GM18517 (cell line): ENCODE measurements around the gene KCNS1.
"Not testable (repeated sequence)": the region's sequence is repeated elsewhere in the genome, so short reads cannot be mapped to it uniquely, and the experiment has no call there.

ENCODE experiments used
- ATAC-seq: cut with Tn5 transposase; IDR thresholded peaks from one replicate; pipeline ENCODE4 v1.9.1; 2021; ENCODE audit warnings: mild to moderate bottlenecking, moderate library complexity; ENCODE audit not compliant: unreplicated experiment

The KCNS1 gene

GRCh38 chr20:45083127-45083526, 17.8 kb downstream of the KCNS1 start:
- no peak for ATAC-seq

GRCh38 chr20:45082468-45082867, 18.5 kb downstream of the KCNS1 start:
- ATAC-seq, result no peak

GRCh38 chr20:45080867-45081624, 19.9 kb downstream of the KCNS1 start:
- ATAC-seq, result no peak

GRCh38 chr20:45077559-45077958, 23.4 kb downstream of the KCNS1 start:
- no peak for ATAC-seq

GRCh38 chr20:45073221-45073620, 27.7 kb downstream of the KCNS1 start:
- ATAC-seq, result no peak

GRCh38 chr20:45072066-45072465, 28.9 kb downstream of the KCNS1 start:
- ATAC-seq, result no peak

GRCh38 chr20:45070932-45071632, 29.8 kb downstream of the KCNS1 start:
- ATAC-seq, result no peak

GRCh38 chr20:45069261-45069660, 31.7 kb downstream of the KCNS1 start:
- ATAC-seq, result no peak

- no peak for ATAC-seq
Observed at GRCh38 chr20:45067558-45067957, 33.4 kb downstream of the KCNS1 start.

GRCh38 chr20:45067087-45067486, 33.8 kb downstream of the KCNS1 start:
- no peak for ATAC-seq

- ATAC-seq, result no peak
Observed at GRCh38 chr20:45066372-45066771, 34.6 kb downstream of the KCNS1 start.

- ATAC-seq, result no peak
Observed at GRCh38 chr20:45064812-45065211, 36.1 kb downstream of the KCNS1 start.

- ATAC-seq, result not testable (repeated sequence)
Observed at GRCh38 chr20:45063107-45063506, 37.8 kb downstream of the KCNS1 start.

- ATAC-seq, result no peak
Observed at GRCh38 chr20:45061244-45061643, 39.7 kb downstream of the KCNS1 start.

- no peak for ATAC-seq
Observed at GRCh38 chr20:45060294-45060693, 40.6 kb downstream of the KCNS1 start.

GRCh38 chr20:45059022-45059728, 41.8 kb downstream of the KCNS1 start:
- ATAC-seq, result no peak

- ATAC-seq, result no peak
Observed at GRCh38 chr20:45058168-45058850, 42.6 kb downstream of the KCNS1 start.

GRCh38 chr20:45056473-45057173, 44.3 kb downstream of the KCNS1 start:
- ATAC-seq, result no peak

GRCh38 chr20:45055056-45055455, 45.9 kb downstream of the KCNS1 start:
- no peak for ATAC-seq
